HFF-Myc (cell line): ENCODE data around the gene PLPPR3.

Experiments
- DNase-seq: peaks from one replicate; pipeline ENCODE4 v3.0.0-alpha.2; 2011; ENCODE audit warnings: low read depth; ENCODE audit errors: extremely low read depth
- H3K4me3 ChIP-seq: replicated peaks from 2 replicates; pipeline ENCODE4 v1.5.1; 2011; ENCODE audit warnings: low read depth, mild to moderate bottlenecking, control low read depth, low read length
- CTCF ChIP-seq: IDR thresholded peaks from 2 replicates; pipeline ENCODE4 v1.5.1; 2012; ENCODE audit warnings: mild to moderate bottlenecking, low read depth, low read length, control low read depth; ENCODE audit errors: missing control alignments

Gene PLPPR3

GRCh38 chr19:805600-806550, 15.9 kb downstream of the PLPPR3 start:
- no peak overlapping the region for H3K4me3 ChIP-seq
- no peak for TF ChIP-seq CTCF
- no peak for DNase-seq

GRCh38 chr19:805166-805551, 16.6 kb downstream of the PLPPR3 start:
- no peak for DNase-seq
- TF ChIP-seq CTCF, result no peak
- no peak overlapping the region for H3K4me3 ChIP-seq

- no peak overlapping the region for H3K4me3 ChIP-seq
- TF ChIP-seq CTCF, result no peak
- DNase-seq, result no peak
Measured at GRCh38 chr19:804419-805165, 17.2 kb downstream of the PLPPR3 start.

- DNase-seq, result no peak
Measured at GRCh38 chr19:803686-804418, 17.9 kb downstream of the PLPPR3 start.

GRCh38 chr19:803099-803561, 18.6 kb downstream of the PLPPR3 start:
- no peak for DNase-seq
- TF ChIP-seq CTCF, result no peak
- no peak overlapping the region for H3K4me3 ChIP-seq

More at GRCh38 chr19:803686-804418, 17.9 kb downstream of the PLPPR3 start:
- no peak overlapping the region for H3K4me3 ChIP-seq
- no peak for TF ChIP-seq CTCF

- peak overlapping the region; percentile 79 for H3K4me3 ChIP-seq
- TF ChIP-seq CTCF, result no peak
- DNase-seq, result no peak
Measured at GRCh38 chr19:802498-803098, 19.2 kb downstream of the PLPPR3 start.
